HG03469 (cell line): ENCODE measurements around the gene SLC43A2.
"Not testable (repeated sequence)": the region's sequence is repeated elsewhere in the genome, so short reads cannot be mapped to it uniquely, and the experiment has no call there.

Source experiments
- ATAC-seq: cut with Tn5 transposase; IDR thresholded peaks from one replicate; pipeline ENCODE4 v1.9.1; 2021; ENCODE audit warnings: mild to moderate bottlenecking, moderate library complexity, moderate number of reproducible peaks; ENCODE audit not compliant: unreplicated experiment

SLC43A2 gene

DNA sequence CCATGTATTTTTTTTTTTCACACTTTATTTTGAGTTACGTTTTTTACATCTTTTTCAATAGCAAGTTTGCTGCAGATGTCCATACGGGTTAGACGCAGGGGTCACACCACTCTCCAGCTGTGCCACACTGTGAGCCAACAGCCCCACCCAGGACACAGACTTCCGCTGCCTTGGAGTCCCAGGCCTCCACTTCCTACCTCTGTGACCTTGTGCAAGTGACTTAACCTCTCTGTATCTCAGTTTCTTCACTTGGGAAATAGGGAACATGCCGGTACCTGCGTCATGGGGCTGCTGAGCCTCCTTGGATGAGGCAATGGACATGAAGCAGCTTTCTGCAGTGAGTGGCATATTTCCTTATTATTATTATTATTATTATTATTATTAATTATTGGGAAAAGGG lies 62.8 kb downstream of the SLC43A2 start:
- ATAC-seq, result no peak

DNA sequence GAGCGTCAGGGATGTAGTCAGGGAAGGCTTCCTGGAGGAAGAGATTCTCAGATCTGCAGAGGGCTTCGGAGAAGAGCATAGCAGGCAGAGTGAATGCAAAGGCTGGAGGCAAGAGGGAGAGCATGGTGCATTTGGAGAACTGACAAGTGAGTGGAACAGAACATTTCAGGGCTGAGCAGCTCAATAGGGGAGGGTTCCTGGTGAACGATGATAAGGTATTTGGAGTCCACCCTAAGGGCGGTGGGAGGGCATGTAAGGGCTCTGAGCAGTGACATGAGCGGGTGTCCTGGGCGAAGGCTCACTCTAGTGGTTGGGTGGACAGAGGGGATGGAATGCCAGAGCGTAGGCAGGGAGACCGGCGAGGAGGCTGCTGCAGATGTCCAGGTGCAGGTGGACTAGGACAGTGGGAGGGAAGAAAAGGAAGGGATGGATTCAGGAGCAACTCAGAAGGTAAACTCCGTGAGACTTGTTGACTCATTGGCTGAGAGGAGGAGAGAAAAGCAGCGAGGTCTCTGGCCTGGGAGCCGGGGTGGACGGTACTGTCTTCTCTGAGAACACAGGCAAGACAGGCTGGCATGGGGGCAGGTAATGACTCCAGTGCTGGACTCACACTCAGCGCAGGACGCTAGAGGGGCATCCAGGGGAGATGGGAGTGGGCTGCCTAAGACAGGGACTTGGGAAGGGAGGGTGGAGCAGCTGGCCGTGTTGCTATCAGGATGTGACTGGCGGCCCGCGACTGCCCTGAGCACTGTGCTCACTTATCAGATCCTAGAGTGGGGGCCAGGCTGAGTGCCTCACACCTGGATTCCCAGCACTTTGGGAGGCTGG lies 64.6 kb downstream of the SLC43A2 start:
- ATAC-seq, result no peak

DNA sequence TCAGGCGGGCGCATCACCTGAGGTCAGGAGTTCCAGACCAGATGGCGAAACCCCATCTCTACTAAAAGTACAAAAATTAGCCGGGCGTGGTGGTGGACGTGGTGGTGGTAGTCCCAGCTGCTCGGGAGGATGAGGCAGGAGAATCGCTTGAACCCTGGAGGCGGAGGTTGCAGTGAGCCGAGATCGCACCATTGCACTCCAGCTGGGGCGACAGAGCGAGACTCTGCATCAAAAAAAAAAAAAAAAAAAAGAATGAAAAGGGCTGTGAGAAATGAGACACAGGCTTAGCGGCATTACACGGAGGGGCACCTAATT lies 65.2 kb downstream of the SLC43A2 start:
- ATAC-seq, result not testable (repeated sequence)

DNA sequence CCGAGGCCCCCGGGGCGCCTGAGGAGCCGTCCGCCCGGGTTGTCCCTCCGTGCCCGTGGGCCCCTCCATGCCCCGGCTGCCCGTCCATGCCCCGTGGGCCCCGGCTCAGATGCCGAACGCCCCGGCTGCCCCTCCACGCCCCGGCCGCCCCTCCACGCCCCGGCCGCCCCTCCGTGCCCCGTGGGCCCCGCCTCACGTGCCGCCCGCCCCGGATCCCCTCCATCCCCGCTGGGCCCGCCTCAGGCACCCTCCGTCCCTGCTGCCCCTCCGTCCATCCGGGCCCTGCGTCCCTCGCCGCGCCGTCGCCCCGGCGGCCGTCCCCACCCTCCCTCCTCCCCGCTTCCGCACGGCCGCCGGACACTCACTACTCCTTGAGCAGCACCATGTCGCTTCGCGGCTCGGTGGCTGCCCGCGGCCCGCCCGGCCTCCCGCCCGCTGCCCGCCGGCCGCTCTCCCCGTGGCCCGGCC lies 66.4 kb downstream of the SLC43A2 start:
- peak; percentile 20 for ATAC-seq

DNA sequence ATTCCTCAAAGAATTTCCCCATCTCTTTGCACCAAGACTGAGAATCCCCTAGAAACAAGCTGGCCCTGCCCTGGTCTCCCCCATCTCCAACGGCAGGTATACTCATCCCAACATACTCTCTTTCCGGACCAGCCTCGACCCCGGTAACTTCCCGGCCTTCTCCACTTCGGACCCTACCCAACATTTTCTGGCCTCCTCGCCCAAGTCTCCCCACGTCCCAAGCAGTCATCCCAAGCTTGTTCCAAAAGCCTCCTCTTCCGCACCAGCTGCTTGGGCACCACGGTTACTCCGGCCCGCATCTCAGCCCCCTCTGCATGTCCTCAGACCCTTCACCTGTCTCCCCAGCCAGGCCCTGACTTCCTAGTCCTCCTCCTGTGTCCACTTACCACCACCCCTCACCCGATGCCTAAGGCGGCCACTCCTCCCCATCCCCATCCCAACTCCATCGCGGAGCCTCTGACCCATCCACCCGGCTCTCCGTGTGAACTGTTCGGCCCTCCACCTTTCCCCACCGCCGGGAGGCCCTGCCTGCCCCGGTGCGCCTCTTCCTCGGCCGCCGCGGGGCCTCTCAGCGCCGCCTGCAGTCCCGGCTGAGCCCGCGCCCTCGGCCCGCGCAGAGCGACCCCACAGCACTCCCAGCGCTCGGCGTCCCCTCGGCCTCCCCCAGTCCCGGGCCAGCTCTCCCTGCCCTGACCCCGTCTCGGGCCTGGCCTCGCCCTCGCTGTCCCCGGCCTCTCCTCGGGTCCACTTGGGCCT lies 67.0 kb downstream of the SLC43A2 start:
- no peak for ATAC-seq

DNA sequence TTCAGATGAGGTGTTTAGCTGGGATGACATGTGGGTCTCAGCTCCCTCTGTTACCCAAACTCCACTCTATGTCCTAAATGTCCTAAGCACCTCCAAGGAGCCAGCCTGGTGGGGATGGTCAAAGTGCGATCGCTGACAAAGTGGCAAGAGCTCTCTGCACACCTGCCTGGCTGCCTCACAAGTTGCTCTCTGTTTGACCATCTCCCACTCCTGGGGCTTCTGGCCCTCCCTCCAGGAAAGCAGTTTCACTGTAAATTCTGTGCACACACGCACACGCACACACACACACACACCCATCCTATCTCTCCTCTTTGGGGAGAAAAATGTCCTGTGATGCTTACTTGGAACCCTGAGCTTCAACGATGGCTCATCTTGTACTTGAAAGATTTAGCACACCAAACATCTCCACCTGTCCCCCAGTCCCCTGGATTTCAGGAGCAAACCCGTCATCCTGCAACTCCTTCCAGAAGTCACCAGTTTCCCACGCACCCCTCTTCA lies 67.7 kb downstream of the SLC43A2 start:
- ATAC-seq, result no peak

DNA sequence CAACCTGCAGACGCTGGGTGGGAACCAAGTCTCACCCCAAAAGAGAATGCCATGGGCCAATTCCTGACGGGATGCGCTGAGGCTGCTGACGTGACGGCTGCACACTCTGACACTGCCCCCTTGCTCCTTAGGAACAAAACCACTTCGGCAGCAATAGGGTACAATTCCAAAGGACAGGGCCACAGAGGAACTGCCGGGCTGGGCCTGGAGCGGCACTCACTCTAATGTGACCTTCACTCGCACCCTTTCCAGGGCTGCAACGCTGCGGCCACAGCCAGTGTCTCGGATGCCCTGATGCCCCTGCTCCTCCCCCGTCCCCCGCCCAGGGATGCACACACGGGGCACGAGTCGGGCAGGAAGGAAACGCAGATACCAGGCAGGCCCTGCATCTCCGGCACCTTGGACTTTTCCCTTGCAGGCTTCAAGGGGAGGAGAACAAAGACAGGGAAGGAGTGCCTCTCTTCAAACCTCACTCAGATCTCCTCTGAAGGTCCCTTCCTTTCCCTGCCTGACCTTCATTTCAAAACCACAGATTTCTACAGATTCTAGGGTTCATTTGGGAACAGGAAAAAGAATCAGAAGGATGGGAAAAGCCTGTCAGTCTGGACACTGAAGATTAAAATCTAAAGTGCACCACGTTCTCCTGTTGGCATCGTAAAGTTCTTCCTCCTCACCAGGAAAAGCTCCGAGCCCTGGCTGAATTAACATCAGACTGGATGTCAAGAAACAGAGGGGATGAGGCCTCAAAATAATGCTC lies 68.4 kb downstream of the SLC43A2 start:
- no peak for ATAC-seq

DNA sequence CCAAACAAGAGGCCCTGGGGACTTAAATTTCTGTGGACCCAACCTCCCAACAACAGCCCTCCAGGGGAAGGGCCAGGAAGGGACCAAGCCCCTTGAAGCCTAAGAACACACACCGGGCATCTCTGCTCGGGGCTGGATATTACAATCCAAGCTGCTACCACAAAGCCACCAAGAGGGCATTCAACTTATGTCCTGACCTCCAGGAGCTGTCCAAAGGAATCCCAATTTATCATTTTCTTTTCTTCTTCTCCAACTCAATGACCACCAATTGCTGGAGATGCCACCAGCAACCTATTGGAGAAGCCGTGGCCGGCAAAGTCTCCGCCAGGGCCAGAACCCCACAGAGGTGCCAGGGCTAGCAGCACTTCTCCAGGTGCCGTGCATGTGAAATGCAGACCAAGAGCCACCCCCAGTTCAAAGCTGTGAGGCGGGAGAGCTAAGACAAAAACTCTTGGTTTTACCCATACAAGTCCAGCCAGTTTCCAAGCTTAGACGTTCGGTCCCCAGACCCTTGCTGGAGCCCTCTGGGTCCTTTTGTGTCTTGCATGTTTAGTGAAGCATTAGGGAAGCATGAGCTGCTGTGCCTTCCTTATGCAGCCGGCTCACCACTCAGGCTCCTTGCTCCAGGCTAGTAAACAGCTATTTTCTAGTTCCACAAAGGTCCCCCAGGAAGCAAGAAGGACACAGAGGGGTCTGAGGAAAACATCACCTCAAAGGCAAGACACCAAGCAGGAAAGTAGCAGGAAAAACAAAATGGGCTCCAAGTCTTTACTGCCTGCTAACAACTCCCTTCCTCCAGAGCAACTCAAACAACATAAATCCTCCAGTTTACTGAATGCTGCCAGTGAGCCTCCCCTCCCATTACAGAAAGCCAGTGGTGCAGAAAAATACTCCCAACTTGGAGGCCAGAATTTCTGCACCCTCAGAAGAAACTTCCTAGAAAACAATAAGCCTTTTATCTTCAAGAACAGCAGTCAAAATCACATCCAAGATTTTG lies 69.3 kb downstream of the SLC43A2 start:
- no peak for ATAC-seq

DNA sequence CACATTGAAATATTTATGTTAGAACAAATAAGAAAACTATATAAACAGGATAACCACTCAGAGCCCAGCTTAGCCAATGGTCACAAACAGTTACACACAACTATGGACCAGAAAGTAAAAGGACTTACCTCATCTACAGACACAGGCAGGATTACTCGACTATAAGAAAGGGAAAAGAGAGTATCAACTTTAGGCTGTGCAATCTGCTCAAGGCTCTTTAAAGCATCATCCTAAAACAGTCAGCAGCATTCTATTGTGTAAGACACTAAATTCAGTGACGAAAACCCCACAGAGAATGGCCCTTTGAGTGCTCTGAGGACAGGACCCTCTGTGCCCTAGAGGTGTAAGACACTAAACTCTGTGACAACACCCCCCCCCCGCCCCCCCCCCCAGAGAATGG lies 70.2 kb downstream of the SLC43A2 start:
- no peak for ATAC-seq

DNA sequence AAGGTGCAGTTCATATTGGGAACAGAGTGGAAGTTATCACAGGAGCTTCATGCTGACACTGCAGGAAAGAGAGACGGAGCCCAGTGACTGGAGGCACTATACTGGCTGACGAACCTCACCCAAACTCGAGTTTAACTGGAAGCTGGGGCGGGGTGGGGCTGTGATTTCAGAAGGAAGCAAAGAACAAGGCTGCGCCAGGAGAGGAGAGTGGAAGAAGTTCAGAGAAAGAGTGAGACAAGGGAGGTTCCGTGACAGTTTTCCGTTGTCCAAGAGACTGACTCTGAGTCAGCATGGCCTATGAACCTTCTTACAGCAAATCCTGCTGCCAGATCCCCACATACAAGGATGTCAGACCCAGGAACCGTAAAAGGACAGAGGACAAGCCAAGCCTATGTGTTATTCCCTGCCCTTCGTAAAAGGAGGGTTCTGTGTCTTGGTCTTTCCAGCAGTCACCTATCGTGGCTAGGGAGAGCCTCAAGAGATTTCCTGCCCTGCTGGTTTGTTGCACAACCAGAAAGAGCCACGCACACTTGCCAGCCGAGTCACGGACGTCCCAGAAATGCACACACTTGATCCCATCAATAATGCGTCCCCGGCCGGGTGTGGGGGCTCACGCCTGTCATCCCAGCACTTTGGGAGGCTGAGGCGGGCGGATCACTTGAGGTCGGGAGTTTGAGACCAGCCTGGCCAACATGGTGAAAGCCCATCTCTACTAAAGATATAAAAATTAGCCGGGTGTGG lies 71.1 kb downstream of the SLC43A2 start:
- ATAC-seq, result no peak

DNA sequence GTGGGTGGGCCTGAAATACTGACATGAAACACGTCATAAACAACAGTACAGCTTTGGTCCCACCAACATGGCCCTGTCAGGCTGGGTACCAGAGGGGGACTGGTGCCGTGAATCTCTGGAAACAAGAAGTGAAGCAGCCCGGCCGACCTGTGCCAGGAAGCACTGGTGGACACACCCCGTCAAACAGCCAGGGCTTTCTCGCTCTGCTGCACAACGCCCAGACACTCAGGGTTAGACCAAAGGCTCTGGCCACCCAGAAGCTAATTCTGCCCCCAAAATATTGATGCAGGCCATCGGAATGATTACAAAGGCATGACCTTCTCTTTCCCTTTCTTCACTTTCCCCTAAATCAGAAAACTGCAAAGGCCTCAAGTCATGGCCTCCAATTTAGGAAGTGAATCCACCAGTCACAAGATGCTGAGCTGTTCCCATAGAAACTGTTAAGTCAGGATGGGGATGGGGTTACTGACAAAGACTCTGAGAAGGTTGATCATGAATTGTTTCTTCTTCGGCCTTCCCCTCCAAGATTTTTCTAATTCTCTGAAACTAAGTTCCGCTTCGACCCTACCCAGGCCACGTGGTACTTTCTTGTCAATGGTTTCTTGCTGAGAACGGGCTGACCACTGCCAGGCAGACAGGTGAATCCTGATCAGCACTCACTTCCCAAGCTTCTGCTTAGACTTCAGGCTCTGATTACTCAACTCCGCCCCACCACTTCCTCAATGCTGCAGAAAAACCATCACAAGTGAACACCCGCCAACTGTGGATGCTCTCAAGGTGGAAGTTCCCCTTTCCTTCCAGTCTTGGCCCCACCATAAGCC lies 72.8 kb downstream of the SLC43A2 start:
- ATAC-seq, result no peak

DNA sequence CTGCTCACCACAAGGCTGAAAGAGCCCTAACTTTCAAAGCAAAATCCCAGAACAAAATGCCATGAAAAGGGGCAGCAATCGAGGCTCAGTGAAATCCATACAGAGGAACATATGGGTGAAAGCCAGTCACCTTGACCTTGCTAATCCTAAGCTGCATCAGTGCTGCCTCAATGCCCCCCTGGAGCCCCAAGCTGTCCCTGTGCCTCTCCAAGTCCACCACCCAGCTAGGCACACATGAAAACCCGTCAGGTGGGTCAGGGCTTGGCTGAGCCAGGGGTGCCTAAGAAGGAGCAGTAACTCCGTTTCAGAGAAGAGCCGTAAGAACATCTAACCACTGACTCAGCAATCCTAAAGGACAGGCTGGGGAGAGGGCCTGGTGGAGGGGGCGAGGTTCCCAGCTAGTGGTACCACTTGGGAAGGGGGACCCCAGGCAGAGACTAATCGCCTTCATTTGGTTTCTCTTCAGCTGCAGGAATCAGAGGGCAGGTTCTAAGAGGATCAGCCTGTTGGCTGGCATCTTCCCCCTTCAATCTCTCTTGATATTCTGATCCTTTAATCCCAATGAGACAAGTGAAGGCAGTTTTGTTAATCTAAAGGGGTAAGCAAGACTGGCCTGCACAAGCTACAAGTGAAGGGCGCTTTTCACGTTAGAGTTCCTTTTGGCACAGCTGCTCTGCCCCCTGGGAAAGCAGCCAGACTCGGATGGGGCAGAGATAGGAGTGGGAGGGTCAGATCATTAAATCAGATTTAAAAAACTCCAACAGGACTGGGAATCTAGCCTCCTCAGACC lies 73.7 kb downstream of the SLC43A2 start:
- ATAC-seq, result no peak

DNA sequence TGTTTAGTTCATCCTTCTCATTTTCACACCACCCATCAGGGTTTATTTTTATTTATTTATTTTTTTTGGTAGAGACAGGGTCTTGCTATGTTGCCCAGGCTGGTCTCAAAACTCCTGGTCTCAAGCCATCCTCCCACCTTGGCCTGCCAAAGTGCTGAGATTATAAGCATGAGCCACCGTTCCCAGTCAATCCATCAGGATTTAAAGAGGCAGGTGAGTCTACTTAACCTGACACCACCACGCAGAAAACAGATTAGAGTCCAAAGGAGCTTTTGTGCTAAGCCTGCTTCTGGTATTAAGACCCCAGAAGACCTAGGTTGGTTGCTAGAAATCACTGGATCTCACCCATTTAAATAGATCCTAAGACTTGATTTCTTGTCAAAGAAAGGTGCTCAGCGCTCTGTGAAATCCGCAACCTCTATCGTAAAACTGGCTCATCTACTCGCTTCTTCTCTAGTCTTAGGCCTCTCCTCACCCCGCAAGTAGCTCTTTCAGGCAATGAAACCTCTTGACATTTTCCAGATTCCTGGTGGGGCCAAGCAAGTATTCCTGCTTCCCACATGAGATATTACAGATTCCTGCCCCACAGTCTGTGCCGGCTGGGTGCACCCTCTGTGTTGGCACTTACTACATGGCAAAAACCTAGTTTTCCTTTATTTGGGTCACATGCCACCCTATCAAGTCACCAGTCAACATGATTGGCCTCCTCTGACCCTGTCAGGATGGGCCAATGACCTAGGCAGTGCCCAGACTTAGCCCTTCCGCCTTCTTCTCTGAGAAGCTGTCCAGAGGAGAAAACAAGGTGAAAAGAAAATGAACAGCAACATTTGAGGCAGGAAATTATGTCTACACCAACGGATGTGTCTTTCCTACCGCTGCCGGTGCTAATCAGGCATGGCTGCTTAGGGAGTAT lies 75.0 kb downstream of the SLC43A2 start:
- ATAC-seq, result no peak

DNA sequence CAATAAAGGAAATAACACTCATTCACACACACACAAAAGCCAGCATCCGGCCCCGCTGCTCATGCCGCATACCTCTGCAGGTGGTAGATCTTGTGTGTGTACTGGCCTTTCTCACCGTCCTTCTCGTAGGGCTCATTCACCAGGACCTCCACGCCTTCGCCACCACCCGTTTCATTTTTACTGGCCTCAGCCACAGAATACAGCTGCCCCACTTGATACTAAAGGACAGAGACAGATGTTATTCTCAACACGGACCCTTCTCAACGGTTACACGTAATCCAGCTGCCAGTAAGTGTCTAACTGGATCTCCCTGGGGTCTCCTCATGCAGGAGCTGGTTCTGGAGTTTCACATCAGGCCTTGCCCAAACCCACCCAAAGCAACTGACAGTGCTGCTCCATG lies 75.7 kb downstream of the SLC43A2 start:
- no peak for ATAC-seq

DNA sequence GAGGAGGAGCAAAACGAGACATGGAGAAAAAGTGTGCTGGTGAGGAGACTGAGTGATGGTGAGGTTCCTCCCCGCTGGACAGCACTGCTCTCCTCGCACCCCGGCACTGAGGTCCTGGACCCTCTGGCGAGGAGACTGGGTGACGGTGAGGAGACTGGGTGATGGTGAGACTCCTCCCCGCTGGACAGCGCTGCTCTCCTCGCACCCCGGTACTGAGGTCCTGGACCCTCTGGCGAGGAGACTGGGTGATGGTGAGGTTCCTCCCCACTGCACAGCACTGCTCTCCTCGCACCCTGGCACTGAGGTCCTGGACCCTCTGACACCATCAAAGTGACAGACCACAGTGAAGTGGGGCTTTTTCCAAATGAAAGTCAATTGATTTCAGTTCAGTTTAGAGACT lies 76.9 kb downstream of the SLC43A2 start:
- ATAC-seq, result no peak

DNA sequence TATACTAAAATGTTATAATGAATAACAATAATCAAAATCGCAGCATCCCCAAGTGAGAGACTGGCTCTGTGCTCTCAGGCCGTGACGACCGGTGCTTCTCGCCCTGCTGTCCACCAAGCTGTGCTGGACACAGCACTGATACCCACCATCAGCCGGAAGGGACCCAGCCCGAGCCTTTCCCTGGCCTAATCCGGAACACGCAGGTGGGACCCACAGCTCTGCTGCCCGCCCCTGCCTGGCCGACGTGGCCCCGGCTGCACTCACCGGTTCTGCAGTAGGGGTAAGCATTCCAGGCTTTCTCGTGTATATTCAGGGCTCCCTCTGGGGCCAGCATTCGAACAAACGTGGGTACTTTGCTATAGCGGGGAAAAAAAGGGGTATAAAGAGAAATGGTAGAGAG lies 80.6 kb downstream of the SLC43A2 start:
- ATAC-seq, result no peak
